NOMO-1 (cell line): ENCODE measurements around the gene AUTS2.

ENCODE experiments used
- DNase-seq, 2 experiments: peaks; one replicate each; lab custom pipeline; 2025; ENCODE audit not compliant: unreplicated experiment in 2 of 2; lab: John Stamatoyannopoulos, UW

The AUTS2 gene

GRCh38 chr7:70097645-70098044 lies 499.4 kb downstream of the AUTS2 start:
- DNase-seq, result no peak

DNA sequence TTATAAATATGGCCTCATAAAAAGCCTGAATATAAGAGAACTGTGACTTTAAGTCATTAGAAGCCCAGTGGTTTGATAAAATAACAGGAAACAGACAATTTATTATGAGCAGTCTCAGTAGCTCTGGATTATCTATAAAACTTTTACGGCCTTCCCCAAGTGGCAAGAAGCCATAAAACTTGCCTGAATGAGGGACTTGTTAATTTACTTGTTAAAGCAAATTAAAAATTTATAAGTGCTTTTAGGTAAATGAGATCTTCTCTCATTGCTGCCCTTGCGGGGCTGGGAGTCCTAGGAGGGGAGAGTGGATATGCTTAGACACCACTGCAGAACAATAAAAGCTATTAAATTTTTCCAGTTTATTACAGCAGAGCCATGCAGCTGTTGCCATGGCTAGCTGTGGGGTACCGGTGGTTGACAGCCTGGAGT lies 499.9 kb downstream of the AUTS2 start:
- DNase-seq, result peak in 1 of 2 experiments; percentile 7

DNA sequence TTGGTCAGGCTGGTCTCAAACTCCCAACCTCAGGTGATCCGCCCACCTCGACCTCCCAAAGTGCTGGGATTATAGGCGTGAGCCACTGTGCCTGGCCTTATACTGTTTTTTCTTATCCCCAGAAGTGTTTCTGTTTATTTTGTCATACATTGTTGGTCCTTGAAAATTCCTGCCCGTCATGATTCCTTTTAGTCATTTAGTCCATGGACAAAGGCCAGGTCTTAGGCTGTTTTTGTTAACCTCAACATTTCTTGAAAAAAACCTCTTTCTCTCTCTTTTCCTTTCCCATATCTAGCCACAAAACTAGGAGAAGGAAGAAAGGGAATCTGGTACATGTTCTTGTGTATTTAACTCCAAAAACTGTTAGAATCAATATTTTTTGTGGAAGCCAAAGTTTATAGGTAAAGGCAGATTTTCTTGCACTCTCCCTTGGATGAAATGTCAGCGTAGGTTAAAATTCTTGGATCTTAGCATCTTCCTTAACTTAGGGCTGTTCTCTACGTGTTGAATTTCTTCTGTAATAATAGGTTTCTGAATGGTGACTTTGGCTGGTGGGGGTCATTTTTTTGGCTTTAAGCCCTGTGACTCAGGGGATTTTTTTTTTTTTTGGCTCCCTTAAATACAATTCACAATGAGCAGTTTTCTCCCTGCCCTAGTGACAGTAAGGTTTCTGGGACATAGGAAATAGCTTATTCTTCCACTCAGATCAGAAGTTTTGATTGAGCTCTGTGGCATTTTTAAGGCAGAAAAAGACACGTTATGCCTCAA lies 500.8 kb downstream of the AUTS2 start:
- no peak for DNase-seq

- DNase-seq, result no peak
Observed at GRCh38 chr7:70104243-70104642, 506.0 kb downstream of the AUTS2 start.

DNA sequence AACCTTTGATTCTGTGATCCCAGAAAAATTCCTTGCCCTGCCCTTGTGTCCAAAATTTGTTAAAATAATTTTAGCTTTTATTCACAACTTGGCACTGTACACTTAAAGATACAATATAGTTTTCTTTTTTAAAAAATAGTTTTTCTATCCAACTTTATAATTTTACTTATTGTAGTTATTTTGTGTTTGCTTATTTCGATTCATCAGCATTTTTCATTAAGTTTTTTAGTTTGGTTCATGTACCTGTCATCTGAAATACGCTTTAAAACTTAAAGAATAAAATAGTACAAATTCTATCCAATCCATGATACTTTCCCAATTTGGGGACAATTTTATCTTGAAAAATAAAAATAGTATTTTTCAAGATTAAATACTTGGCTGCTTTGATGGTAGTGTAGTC lies 514.8 kb downstream of the AUTS2 start:
- DNase-seq, result no peak

GRCh38 chr7:70113536-70113935 lies 515.3 kb downstream of the AUTS2 start:
- no peak for DNase-seq

- DNase-seq, result no peak
Observed at GRCh38 chr7:70114806-70115205, 516.5 kb downstream of the AUTS2 start.

GRCh38 chr7:70116244-70116643 lies 518.0 kb downstream of the AUTS2 start:
- no peak for DNase-seq

DNA sequence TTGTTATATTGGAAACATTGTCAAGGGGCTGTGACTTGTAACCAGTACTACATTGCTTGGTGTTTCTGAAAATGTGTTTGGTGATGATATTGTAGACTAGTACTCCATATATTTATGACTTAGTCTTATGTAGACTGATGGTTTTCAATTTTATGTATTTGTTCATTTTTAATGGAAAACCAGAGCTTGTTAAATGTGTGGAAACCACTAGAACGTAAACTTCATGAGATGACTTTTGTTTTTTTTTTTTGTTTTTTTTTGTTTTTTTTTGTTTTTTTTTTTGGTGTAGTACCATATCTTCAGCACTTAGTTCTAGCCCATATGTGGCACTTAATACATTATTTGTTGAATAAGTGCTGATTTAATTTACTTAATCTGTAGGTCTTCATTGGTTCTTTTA lies 518.6 kb downstream of the AUTS2 start:
- DNase-seq, result no peak

GRCh38 chr7:70120851-70121250 lies 522.6 kb downstream of the AUTS2 start:
- no peak for DNase-seq

GRCh38 chr7:70131817-70132216 lies 533.5 kb downstream of the AUTS2 start:
- DNase-seq, result no peak

DNA sequence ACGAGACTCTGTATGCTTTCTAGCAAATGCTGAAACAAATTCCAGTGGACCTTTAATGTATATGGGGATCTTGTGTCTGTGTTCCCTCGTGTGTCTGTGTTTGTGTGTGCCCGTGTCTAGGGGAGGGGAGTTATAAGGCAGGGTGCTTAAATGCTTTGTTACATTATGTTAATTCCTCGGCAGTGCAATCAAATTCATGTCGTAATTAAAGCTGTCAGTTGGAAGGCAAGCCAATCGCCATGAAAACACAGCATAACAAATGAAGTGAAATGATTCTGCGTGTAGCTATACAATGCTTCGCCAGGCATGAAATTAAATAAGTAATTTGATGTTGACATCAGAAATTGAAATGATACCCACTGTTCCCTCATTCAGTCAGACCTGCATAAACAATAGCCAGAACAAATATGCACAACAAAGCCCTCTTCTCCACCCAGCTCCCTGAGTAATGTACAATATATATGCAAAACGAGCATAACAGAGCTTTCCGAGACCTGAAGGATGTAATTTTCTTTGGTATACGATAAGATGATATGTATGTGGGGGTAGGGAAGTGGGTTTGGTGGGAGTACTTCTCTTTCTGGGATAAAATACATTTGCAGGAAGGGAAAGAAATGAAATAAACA lies 534.1 kb downstream of the AUTS2 start:
- DNase-seq, result no peak

GRCh38 chr7:70132852-70133690 lies 534.8 kb downstream of the AUTS2 start:
- DNase-seq, result no peak

- DNase-seq, result no peak
Observed at GRCh38 chr7:70134029-70134770, 535.9 kb downstream of the AUTS2 start.

DNA sequence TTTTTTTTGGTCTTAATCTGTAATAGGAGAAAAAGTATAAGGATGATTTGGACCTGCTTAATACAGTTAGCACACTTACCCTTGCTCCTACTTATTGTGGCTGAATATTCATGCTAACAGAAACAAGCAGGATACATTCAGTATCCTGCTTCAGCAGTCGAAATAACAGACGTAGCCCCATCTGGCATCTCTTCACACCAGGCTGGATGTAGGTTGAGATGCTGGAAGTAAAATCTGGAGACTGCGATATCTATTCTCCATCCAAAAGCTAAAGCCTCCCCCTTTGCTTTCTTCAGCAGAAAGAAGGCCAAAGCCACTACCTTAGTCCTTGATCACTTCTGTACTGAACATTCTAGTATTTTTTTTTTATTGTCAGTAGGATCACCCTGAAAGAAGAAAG lies 537.4 kb downstream of the AUTS2 start:
- DNase-seq, result no peak

DNA sequence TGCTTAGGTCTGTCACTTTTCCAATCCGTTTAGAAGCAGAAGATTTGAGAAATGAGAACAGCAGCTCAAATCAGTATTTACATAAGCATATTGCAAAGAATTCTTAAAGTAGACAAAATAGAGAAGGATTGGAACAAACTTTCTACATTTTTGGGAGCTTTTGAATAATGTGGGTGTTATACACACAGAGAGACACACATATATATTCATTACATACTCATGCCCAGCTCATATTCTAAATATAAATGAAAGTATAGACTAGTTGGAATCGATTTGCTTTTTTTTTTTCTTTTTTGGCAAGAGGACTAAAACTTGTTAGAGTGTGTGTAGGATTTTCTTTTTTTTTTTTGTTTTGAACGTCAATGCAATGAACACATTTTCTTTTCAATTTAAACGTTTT lies 538.9 kb downstream of the AUTS2 start:
- DNase-seq, result no peak

DNA sequence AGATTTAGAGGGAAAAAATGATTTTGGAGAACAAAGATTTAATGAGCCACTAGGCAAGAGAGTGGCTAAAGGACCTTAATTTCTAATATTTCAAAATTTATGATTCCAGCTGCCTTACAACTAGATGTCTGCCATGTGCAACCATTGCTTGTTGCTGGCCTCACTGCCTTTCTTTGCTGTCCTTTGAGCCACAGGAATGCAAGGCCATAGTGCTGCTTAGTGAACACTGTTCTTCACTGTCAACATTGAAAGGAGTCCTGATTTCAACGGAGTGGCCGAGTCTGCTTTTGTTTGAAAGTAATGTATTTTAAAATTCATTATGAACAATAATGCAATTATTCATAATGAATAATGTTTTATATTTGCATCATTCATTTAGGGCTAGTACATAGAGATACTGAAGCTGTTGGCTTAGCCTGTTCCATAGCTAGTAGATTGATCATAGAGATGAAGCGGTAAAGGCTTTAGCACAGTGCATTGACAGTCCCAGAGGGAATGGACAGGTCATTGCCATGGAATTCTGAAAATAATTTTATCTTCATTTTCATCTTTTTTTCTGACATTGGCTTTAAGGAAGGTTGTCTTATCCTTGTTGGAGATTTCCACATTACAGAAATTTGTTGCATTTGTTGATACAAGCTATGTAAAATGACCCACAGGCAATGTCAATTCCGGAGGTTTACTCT lies 544.1 kb downstream of the AUTS2 start:
- no peak for DNase-seq

- no peak for DNase-seq
Observed at GRCh38 chr7:70143075-70144044, 545.1 kb downstream of the AUTS2 start.

DNA sequence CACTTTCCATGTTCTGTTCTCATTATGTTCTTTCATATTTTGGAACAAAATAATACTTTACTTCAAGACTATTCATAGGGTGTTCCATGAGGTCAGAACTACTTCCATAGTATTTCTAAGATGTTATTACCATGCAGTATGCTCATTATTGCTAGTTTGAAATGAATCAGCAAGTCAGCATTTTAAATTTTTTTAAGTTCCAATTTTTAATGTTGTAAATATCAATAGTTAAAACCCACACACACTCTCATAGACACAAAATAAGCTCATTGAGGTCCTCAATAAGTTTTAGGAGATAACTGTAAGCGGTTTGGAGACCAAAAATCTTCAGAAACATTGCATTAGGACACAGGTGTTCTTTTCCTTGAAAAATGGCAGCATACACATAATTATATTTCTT lies 550.7 kb downstream of the AUTS2 start:
- no peak for DNase-seq
